Karpas-422 (cell line): ENCODE measurements around the gene BPNT1. TPM values are rescaled to one million over a fixed set of nuclear protein-coding genes. Genes with fewer than 3 reads are reported as not detected.

Experiments used
- DNase-seq: peaks from one replicate; pipeline ENCODE4 v3.0.0-alpha.2; 2015
- H2AFZ ChIP-seq: fragments of 200-600 bp; sonication (generic); 2 replicates; pipeline ENCODE4 v1.6.1; 2014; ENCODE audit warnings: antibody characterized with exemption, low read length, mixed read lengths
- H3K27ac ChIP-seq: fragments of 200-600 bp; sonication (generic); 2 replicates; pipeline ENCODE4 v1.5.1; 2014; ENCODE audit warnings: mild to moderate bottlenecking, low read length, moderate library complexity
- H3K27me3 ChIP-seq: fragments of 200-600 bp; sonication (generic); 2 replicates; pipeline ENCODE4 v1.6.1; 2014; ENCODE audit warnings: low read length, mixed read lengths
- H3K36me3 ChIP-seq: fragments of 200-600 bp; sonication (generic); 2 replicates; pipeline ENCODE4 v1.6.1; 2014; ENCODE audit warnings: low read length, mixed read lengths; ENCODE audit not compliant: insufficient read depth
- H3K4me1 ChIP-seq: fragments of 200-600 bp; sonication (generic); 2 replicates; pipeline ENCODE4 v1.6.1; 2014; ENCODE audit warnings: mild to moderate bottlenecking, low read length, mixed read lengths
- H3K4me2 ChIP-seq: fragments of 200-600 bp; sonication (generic); 2 replicates; pipeline ENCODE4 v1.6.1; 2014; ENCODE audit warnings: low read length, low read depth, mild to moderate bottlenecking; ENCODE audit not compliant: poor library complexity, severe bottlenecking
- H3K4me3 ChIP-seq: fragments of 200-600 bp; sonication (generic); 2 replicates; pipeline ENCODE4 v1.5.1; 2014; ENCODE audit warnings: mild to moderate bottlenecking, antibody characterized with exemption, low read length, mixed read lengths
- H3K79me2 ChIP-seq: fragments of 200-600 bp; sonication (generic); 2 replicates; pipeline ENCODE4 v1.6.1; 2014; ENCODE audit warnings: mild to moderate bottlenecking, low read length, mixed read lengths
- H3K9ac ChIP-seq: fragments of 200-600 bp; sonication (generic); 2 replicates; pipeline ENCODE4 v1.6.0; 2014; ENCODE audit warnings: low read length
- H3K9me2 ChIP-seq: fragments of 200-600 bp; sonication (generic), shearing (Covaris generic); replicated peaks from 2 replicates; pipeline ENCODE4 v1.6.0; 2014; ENCODE audit warnings: mild to moderate bottlenecking, low read length, moderate library complexity; ENCODE audit not compliant: insufficient read depth
- H3K9me3 ChIP-seq: fragments of 300-700, 200-600 bp; sonication (generic); 2 replicates; pipeline ENCODE4 v1.6.1; 2014; ENCODE audit warnings: low read length, mixed read lengths
- H4K20me1 ChIP-seq: fragments of 200-600 bp; sonication (generic); 2 replicates; pipeline ENCODE4 v1.6.1; 2014; ENCODE audit warnings: mild to moderate bottlenecking, antibody characterized with exemption, low read length, low read depth; ENCODE audit not compliant: insufficient read depth
- total RNA-seq: library from RNA; depleted of rRNA; stranded (reverse); fragments of >200 nt; shearing (Covaris generic); gene quantifications from 2 replicates; pipeline ENCODE4 v1.2.3, GENCODE V29; 2014; ENCODE audit warnings: low replicate concordance

The BPNT1 gene
- total RNA-seq, 1 experiment from 2014 or later: 69.1 TPM

DNA sequence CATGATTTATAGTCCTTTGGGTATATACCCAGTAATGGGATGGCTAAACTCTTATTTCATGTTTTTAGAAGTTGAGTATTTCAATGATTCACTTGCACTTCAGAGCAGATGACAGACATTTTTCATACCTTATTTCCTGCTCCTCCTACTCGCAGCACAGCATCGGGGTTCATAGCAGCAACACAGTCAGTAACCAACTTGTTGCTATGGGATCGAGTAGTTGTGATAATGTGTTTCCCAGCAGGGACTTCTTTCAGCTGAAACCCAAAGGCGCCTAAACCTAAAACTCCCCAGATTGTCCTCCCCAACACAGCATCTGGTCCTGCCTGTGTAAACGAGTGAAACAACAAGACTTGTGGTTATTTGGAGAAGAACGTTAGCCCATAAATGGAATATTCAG is 27.0 kb downstream of the BPNT1 start:
- Histone ChIP-seq H3K27ac (no peak overlapping the region), H3K4me1 (no peaks in the 10 kb centered on the region), H3K9me3 (no peaks in the 10 kb centered on the region), H3K4me3 (no peak overlapping the region), H3K36me3 (peaks cover 52% of the 10 kb centered on the region), H3K9ac (no peak overlapping the region), H3K4me2 (no peak overlapping the region), H2AFZ (no peak overlapping the region), H3K27me3 (no peaks in the 10 kb centered on the region), H3K79me2 (peaks cover 10% of the 10 kb centered on the region; the same call in 1 of the 2 replicates), H4K20me1 (no peaks in the 10 kb centered on the region), H3K9me2 (no peaks in the 10 kb centered on the region)
- no peak for DNase-seq

DNA sequence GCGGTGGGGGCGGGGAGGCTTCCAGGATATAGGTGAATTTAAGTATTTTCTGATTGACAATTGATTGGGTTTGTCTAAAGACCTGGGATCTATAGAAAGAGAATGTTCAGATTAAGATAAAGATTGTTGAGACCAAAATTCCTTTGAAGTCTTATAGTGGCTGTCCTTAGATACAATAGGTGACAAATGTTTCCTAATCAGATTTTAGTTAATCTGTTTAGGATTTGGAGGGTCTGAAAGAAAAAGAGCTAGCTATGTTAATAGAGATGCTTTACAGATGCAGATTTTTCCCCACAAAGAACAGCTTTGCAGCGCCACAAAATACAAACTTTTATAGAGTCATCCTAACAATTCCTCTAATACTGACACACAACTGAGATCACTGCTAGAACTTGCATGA is 28.7 kb downstream of the BPNT1 start:
- no peaks in the 10 kb centered on the region for H3K9me3 ChIP-seq
- no peaks in the 10 kb centered on the region for H3K4me1 ChIP-seq
- no peak for DNase-seq
- H3K9me2 ChIP-seq: no peaks in the 10 kb centered on the region
- H3K4me2 ChIP-seq: no peak overlapping the region
- no peaks in the 10 kb centered on the region for H4K20me1 ChIP-seq
- H2AFZ ChIP-seq: no peak overlapping the region
- no peaks in the 10 kb centered on the region for H3K27me3 ChIP-seq
- H3K79me2 ChIP-seq: 0 out of 2 replicates have a peak, but pooled peaks cover 10% of the 10 kb centered on the region
- H3K36me3 ChIP-seq: peaks cover 42% of the 10 kb centered on the region
- no peak overlapping the region for H3K9ac ChIP-seq
- H3K27ac ChIP-seq: no peak overlapping the region
- no peak overlapping the region for H3K4me3 ChIP-seq

DNA sequence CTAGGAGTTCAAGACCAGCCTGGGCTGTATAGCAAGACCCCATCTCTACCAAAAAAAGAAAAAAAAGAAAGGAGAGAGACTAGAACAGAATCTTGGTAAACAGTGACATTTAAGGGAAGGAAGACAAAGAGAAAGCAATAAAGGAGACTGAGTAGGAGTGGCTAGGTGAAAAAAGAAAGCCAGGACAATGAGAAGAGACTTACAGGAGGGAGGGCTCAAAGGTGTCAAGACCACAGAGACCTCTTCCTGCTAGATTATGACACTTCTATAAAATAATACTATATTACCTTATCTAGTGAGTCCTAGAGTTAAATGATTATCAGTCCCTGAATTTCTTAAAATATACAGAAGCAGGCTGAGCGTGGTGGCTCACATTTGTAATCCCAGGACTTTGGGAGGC is 33.2 kb downstream of the BPNT1 start:
- DNase-seq: no peak
- H3K4me3 ChIP-seq: no peak overlapping the region
- H3K4me2 ChIP-seq: no peak overlapping the region
- no peaks in the 10 kb centered on the region for H3K9me3 ChIP-seq
- H3K27me3 ChIP-seq: no peaks in the 10 kb centered on the region
- no peak overlapping the region for H3K27ac ChIP-seq
- H3K36me3 ChIP-seq: peaks cover 13% of the 10 kb centered on the region
- no peaks in the 10 kb centered on the region for H3K9me2 ChIP-seq
- no peaks in the 10 kb centered on the region for H4K20me1 ChIP-seq
- no peak overlapping the region for H2AFZ ChIP-seq
- no peaks in the 10 kb centered on the region for H3K4me1 ChIP-seq
- no peak overlapping the region for H3K9ac ChIP-seq
- H3K79me2 ChIP-seq: no peaks in the 10 kb centered on the region

DNA sequence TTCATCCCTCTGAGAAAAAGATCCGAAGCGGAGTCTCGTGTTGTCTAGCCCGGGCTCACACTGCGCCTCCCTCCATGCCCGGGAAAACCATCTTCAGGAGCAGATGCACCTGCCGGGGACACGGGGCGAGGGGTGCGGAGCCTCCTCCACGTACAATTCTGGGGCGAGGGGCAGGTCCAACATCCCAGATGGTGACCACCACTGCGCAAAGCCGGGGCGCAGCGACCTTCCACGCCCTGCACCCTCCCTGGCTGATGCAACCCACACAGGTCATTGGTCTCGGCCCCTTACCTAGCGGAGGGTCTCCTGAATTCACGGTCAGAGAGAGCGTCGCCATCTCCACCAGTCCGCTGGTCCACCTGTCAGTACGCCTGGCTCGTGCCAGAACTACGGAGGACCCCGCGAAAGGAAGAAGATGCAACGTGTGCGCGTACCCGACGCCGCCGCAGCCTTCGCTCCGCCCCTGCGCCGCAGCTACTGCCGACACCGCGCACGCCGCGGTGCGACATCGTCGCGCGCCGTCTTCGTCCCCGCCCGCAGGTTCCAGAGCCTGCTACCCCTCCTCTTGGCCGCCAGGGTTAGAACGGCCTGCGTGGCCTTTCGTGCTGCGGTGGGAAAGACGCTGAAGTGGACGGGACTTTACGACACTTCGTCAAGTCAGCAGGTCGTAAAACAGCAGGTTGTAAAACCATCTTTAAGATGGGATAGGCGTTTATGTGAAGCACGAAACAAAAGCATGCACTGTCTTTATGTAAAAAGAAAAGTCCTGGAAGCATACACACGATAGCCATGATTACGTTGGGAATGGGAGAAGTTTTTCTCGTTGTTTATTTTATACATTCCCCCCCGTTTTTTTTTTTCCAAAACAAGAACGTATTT is 43.3 kb downstream of the BPNT1 start, which contains the start of gene EPRS1:
Gene EPRS1, minus strand, starts transcription at position 454 of the 879 bp plus-strand sequence. Its CDS starts 117 bp downstream, at position 337.
- Histone ChIP-seq H3K4me1 (peaks cover 29% of the 10 kb centered on the region), H3K4me2 (peak within 1 kb of the TSS; percentile 76), H3K27ac (peak within 1 kb of the TSS; percentile 77), H3K36me3 (no peaks in the 10 kb centered on the region; the same call in 1 of the 2 replicates), H3K79me2 (peaks cover 50% of the 10 kb centered on the region), H3K9ac (peak within 1 kb of the TSS; percentile 92), H3K9me2 (no peaks in the 10 kb centered on the region), H4K20me1 (no peaks in the 10 kb centered on the region; the same call in 1 of the 2 replicates), H3K9me3 (no peaks in the 10 kb centered on the region), H3K27me3 (no peaks in the 10 kb centered on the region), H3K4me3 (peak within 1 kb of the TSS; percentile 94), H2AFZ (peak within 1 kb of the TSS; percentile 45; the same call in 1 of the 2 replicates)
- peak; percentile 99 for DNase-seq

DNA sequence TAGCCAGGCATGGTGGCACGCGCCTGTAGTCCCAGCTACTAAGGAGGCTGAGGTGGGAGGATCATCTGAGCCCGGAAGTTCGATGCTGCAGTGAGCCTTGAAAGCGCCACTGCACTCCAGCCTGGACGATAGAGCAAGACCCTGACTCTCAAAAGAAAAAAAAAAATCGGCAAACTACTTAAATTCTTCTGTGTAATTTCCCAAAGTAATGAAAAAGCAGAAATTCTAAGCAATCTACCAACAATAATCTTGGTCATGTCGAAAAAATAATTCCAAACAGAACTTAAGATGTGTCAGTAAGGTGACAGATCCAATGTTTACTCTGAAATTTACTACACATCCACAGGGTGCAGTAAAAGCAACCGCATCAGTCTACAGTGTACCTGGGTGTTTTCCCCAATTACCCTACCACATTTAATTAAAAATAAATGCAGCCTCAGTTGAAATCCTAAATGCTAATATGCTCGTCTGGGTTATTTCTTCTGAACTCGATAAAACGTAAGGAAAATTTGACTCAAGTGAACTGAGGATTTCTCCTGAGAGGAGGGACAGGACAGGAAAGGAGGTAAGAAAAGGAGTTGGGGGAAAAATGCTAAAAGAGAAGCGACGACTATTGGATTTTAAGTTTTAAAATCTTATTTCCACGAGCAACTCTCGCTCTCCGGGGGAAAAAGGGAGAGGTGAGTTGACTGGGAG is 44.1 kb downstream of the BPNT1 start:
- Histone ChIP-seq H4K20me1 (no peaks in the 10 kb centered on the region; the same call in 1 of the 2 replicates), H3K4me1 (peaks cover 29% of the 10 kb centered on the region), H3K9me3 (no peaks in the 10 kb centered on the region), H3K36me3 (no peaks in the 10 kb centered on the region; the same call in 1 of the 2 replicates), H3K27me3 (no peaks in the 10 kb centered on the region), H3K9ac (peak overlapping the region; percentile 92), H3K4me3 (peak overlapping the region; percentile 94), H3K79me2 (peaks cover 58% of the 10 kb centered on the region), H3K4me2 (peak overlapping the region; percentile 68), H3K9me2 (no peaks in the 10 kb centered on the region), H2AFZ (no peak overlapping the region), H3K27ac (peak overlapping the region; percentile 72)
- peak; percentile 65 for DNase-seq

DNA sequence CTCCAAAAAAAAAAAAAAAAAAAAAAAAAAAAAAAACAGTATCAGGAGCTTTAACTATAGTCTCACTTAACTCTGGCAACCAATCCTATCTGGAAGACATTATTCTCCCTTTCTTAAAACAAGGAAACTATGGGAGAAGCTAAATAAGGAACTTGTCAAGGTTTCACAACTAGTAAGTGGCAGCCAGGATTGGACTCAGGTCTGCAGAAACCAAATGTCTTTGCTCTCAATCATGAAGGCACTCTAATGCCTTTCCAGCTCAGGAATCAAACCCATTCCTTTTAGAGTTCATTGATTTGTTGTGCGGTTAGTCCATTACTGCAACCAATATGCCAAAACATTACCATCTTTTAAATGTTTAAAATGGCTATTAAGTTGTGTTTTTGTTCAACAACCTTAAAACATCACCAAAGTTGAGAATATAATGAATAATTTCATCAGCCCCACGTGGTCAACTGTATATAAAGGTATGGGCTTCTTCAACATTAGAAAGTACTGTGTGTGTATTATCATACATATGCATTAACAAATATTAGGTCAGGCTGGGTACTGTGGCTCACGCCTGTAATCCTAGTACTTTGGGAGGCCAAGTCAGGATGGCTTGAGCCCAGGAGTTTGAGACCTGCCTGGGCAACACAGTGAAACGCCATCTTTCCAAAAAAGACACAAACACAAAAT is 44.8 kb downstream of the BPNT1 start:
- Histone ChIP-seq H3K27me3 (no peaks in the 10 kb centered on the region), H3K27ac (peak overlapping the region; percentile 25; the same call in 1 of the 2 replicates), H2AFZ (no peak overlapping the region), H3K79me2 (peaks cover 65% of the 10 kb centered on the region), H3K4me3 (peak overlapping the region; percentile 94), H3K9ac (peak overlapping the region; percentile 92), H4K20me1 (no peaks in the 10 kb centered on the region; the same call in 1 of the 2 replicates), H3K9me3 (no peaks in the 10 kb centered on the region), H3K4me1 (peaks cover 29% of the 10 kb centered on the region), H3K36me3 (peaks cover 6% of the 10 kb centered on the region; the same call in 1 of the 2 replicates), H3K9me2 (no peaks in the 10 kb centered on the region), H3K4me2 (peak overlapping the region; percentile 68)
- DNase-seq: no peak

DNA sequence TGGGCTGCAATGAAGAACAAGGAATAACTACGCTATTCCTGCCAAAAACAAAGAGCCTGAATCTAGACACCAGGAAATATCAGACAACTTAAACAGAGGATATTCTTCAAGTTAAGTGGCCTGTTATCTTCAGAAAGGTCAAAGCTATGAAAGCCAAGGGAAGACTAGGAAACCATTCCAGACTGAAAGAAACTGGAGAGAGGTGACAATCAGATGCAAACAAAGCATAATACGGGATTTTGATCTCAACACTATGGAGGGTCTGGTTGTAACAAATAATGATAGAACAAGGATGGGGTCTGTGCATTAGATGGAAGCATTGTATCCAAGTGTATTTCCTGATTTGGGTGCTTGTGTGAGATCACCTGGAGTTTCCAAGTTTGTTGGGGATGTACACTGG is 45.9 kb downstream of the BPNT1 start:
- H3K4me3 ChIP-seq: no peak overlapping the region
- H3K27me3 ChIP-seq: no peaks in the 10 kb centered on the region
- DNase-seq: no peak
- H4K20me1 ChIP-seq: no peaks in the 10 kb centered on the region; the same call in 1 of the 2 replicates
- no peaks in the 10 kb centered on the region for H3K9me3 ChIP-seq
- H2AFZ ChIP-seq: no peak overlapping the region
- H3K4me1 ChIP-seq: peaks cover 29% of the 10 kb centered on the region
- H3K36me3 ChIP-seq: peaks cover 13% of the 10 kb centered on the region
- H3K9me2 ChIP-seq: no peaks in the 10 kb centered on the region
- H3K27ac ChIP-seq: no peak overlapping the region
- no peak overlapping the region for H3K9ac ChIP-seq
- H3K79me2 ChIP-seq: peaks cover 75% of the 10 kb centered on the region
- H3K4me2 ChIP-seq: peak overlapping the region; percentile 68
